GM23338 (cell line): ENCODE data around the gene ZMAT3.

Source experiments
- CTCF ChIP-seq, 2 experiments: fragments of 200-600 bp in 1 of 2; sonication (generic) in 1 of 2; conservative IDR thresholded peaks; 2 replicates each; pipeline versions ENCODE4 v1.5.1 to v1.6.1; 2016 to 2017; ENCODE audit warnings: antibody characterized with exemption in 2 of 2, low read depth in 2 of 2, mild to moderate bottlenecking in 2 of 2, moderate library complexity in 1 of 2
- EZH2 ChIP-seq: fragments of 200-600 bp; sonication (generic); IDR thresholded peaks from one replicate; pipeline ENCODE4 v1.8.0; 2017; ENCODE audit warnings: antibody characterized with exemption, mild to moderate bottlenecking, low read depth; ENCODE audit not compliant: unreplicated experiment
- POLR2AphosphoS5 ChIP-seq: IDR thresholded peaks from 2 replicates; pipeline ENCODE4 v1.6.1; 2016; ENCODE audit warnings: antibody characterized with exemption, low read depth
- ZNF462 ChIP-seq: fragments of 250-450 bp; sonication (Bioruptor Pico); IDR thresholded peaks from 2 replicates; pipeline ENCODE4 v1.5.0; 2020; ENCODE audit warnings: mild to moderate bottlenecking, moderate library complexity
- TF ChIP-seq, protein P1 (sequence below): IDR thresholded peaks from one replicate; pipeline ENCODE4 v1.6.1; 2018; ENCODE audit warnings: antibody characterized with exemption; ENCODE audit not compliant: unreplicated experiment

GRCh38 chr3:179016979-179017670 is 54.5 kb downstream of the ZMAT3 start:
- TF ChIP-seq CTCF (conservative IDR thresholded peaks at IDR 0.05; ENCODE audit: low read depth in 2 of 2), result no peak
- no peak for TF ChIP-seq ZNF462 (CRISPR knock-in tag)
- TF ChIP-seq, protein P1, sequence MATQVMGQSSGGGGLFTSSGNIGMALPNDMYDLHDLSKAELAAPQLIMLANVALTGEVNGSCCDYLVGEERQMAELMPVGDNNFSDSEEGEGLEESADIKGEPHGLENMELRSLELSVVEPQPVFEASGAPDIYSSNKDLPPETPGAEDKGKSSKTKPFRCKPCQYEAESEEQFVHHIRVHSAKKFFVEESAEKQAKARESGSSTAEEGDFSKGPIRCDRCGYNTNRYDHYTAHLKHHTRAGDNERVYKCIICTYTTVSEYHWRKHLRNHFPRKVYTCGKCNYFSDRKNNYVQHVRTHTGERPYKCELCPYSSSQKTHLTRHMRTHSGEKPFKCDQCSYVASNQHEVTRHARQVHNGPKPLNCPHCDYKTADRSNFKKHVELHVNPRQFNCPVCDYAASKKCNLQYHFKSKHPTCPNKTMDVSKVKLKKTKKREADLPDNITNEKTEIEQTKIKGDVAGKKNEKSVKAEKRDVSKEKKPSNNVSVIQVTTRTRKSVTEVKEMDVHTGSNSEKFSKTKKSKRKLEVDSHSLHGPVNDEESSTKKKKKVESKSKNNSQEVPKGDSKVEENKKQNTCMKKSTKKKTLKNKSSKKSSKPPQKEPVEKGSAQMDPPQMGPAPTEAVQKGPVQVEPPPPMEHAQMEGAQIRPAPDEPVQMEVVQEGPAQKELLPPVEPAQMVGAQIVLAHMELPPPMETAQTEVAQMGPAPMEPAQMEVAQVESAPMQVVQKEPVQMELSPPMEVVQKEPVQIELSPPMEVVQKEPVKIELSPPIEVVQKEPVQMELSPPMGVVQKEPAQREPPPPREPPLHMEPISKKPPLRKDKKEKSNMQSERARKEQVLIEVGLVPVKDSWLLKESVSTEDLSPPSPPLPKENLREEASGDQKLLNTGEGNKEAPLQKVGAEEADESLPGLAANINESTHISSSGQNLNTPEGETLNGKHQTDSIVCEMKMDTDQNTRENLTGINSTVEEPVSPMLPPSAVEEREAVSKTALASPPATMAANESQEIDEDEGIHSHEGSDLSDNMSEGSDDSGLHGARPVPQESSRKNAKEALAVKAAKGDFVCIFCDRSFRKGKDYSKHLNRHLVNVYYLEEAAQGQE, result no peak
- no peak for TF ChIP-seq EZH2
- TF ChIP-seq POLR2AphosphoS5, result no peak
